UCSD-AML1 (cell line): Measurements from ENCODE around the gene RBFOX2.

Experiments used
- DNase-seq: peaks from one replicate; lab custom pipeline; 2025; ENCODE audit not compliant: unreplicated experiment; lab: John Stamatoyannopoulos, UW

RBFOX2 gene

GRCh38 chr22:35785181-35785923 lies 243.3 kb downstream of the RBFOX2 start:
- DNase-seq, result no peak

- DNase-seq, result no peak
Observed at GRCh38 chr22:35784633-35785032, 244.0 kb downstream of the RBFOX2 start.

GRCh38 chr22:35783943-35784614 lies 244.5 kb downstream of the RBFOX2 start:
- DNase-seq, result no peak

GRCh38 chr22:35782504-35782903 lies 246.1 kb downstream of the RBFOX2 start:
- DNase-seq, result no peak

- DNase-seq, result no peak
Observed at GRCh38 chr22:35781898-35782297, 246.7 kb downstream of the RBFOX2 start.

GRCh38 chr22:35777335-35777975 lies 251.2 kb downstream of the RBFOX2 start:
- no peak for DNase-seq

GRCh38 chr22:35775339-35775738 lies 253.3 kb downstream of the RBFOX2 start:
- no peak for DNase-seq

- no peak for DNase-seq
Observed at GRCh38 chr22:35769974-35770373, 258.6 kb downstream of the RBFOX2 start.

GRCh38 chr22:35766654-35767580 lies 261.7 kb downstream of the RBFOX2 start:
- DNase-seq, result no peak

GRCh38 chr22:35761037-35761436 lies 267.6 kb downstream of the RBFOX2 start:
- DNase-seq, result no peak

GRCh38 chr22:35758394-35758793 lies 270.2 kb downstream of the RBFOX2 start:
- DNase-seq, result no peak

GRCh38 chr22:35756722-35757121 lies 271.9 kb downstream of the RBFOX2 start:
- no peak for DNase-seq

GRCh38 chr22:35754761-35755160 lies 273.9 kb downstream of the RBFOX2 start:
- DNase-seq, result no peak

GRCh38 chr22:35752863-35753189 lies 275.8 kb downstream of the RBFOX2 start:
- DNase-seq, result no peak

GRCh38 chr22:35752006-35752862 lies 276.4 kb downstream of the RBFOX2 start:
- DNase-seq, result no peak

- DNase-seq, result no peak
Observed at GRCh38 chr22:35749808-35750207, 278.8 kb downstream of the RBFOX2 start.

- DNase-seq, result no peak
Observed at GRCh38 chr22:35746946-35747703, 281.5 kb downstream of the RBFOX2 start.

GRCh38 chr22:35746248-35746647 lies 282.4 kb downstream of the RBFOX2 start:
- no peak for DNase-seq

- DNase-seq, result no peak
Observed at GRCh38 chr22:35743326-35743860, 285.2 kb downstream of the RBFOX2 start.
